ENCODE measurements around the gene PRSS50.

- TF ChIP-seq CTCF (IDR thresholded peaks at IDR 0.05; ENCODE audit: low read depth, low read length, poor library complexity, severe bottlenecking) (no peak), EZH2phosphoT487 (IDR thresholded peaks at IDR 0.05; ENCODE audit: borderline replicate concordance, low read length) (no peak)
Measured at GRCh38 chr3:46681856-46682540, 35.7 kb downstream of the PRSS50 start.
